Measurements from ENCODE around the gene DDT. TPM values are rescaled to one million over a fixed set of nuclear protein-coding genes. Genes with fewer than 3 reads are reported as not detected.
A peak's percentile ranks its signal among the peaks of the same experiment; 100 is the strongest.
"Not testable (repeated sequence)": the region's sequence is repeated elsewhere in the genome, so short reads cannot be mapped to it uniquely, and the experiment has no call there.

Gene DDT
- 137 TPM for polyA plus RNA-seq (2012; ENCODE audit: insufficient read depth, insufficient read length)

DNA sequence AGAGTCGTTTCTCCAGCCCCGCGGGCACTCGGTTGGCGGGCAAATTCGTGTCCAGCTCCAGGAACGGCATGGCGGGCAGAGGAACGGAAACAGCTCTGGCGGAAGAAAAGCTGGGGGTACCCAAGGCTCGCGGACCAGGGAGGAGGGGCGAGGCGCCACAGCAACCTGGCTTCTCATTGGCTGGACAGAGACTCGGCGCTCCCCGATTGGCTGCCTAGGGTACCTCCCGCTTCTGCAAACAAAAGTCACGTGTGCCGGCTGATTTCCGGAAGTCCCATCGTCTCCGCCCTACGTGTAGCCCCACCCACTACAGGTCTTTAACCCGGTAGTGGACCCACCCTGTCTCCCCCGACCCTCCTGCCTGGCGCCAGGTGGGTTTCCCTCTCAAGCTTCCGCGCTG lies at the start of gene DDT:
DDT (minus strand) TSS at position 97 of the 400 bp plus-strand sequence; CDS start at position 70, 27 bp downstream.
- H3K4me3 ChIP-seq (ENCODE audit: low read length); DNase-seq (ENCODE audit: low read depth, low spot score): not testable (repeated sequence)

DNA sequence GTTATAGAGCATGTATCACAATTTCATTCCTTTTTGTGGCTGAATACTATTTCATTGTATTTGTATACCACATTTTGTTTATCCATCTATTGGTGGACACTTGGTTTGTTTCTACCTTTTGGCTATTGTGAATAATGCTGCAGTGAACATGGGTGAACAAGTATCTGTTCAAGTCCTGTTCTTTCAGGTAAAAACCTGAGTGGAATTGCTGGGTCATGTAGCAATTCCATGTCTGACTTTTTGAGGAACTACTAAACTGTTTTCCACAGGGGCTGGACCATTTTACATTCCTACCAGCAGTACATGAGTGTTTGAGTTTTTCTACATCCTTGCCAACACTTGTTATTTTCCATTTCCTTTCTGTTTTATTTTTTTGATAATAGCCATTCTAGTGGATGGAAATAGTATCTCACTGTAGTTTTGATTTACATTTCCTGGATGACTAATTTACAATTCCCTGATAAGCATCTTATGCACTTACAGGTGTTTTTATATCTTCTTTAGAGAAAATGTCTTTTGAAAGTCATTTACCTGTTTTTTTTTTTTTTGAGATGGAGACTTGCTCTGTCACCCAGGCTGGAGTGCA lies 49.1 kb upstream of the DDT start:
- no peak overlapping the region for H3K4me3 ChIP-seq (ENCODE audit: low read length)
- DNase-seq (ENCODE audit: low read depth, low spot score) = no peak

DNA sequence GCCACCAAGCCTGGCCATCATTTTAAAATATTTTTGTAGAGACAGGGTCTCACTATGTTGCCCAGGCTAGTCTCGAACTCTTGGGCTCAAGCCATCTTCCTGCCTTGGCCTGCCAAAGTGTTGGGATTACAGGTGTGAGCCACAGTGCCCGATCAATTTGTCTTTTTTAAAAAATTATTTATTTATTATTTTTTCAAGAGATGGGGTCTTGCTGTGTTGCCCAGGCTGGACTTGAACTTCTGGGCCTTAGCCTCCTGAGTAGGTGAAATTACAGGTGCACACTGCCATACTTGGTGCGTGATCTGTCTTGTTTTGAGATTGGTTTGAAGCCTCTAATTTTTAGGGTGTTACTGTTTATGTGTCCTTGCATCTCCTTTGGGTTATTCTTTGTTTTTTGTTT lies 47.1 kb upstream of the DDT start:
- DNase-seq (ENCODE audit: low read depth, low spot score) = no peak
- H3K4me3 ChIP-seq (ENCODE audit: low read length) = no peak overlapping the region

DNA sequence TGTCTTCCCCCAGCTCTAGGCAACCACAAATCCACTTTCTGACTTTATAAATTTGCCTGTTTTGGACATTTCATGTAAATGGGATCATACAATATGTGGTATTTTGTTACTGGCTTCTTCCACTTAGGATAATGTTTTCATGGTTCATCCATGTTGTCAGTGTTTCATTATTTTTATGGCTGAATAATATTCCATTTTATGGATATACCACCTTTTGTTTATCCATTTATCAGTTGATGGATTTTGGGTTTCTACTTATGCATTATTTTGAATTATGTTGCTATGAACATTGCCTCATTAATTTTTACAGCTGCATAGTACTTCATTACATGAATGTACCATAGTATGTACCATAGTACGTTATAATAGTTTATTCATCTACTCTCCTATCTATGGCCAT lies 41.9 kb upstream of the DDT start:
- no peak for DNase-seq (ENCODE audit: low read depth, low spot score)
- no peak overlapping the region for H3K4me3 ChIP-seq (ENCODE audit: low read length)

DNA sequence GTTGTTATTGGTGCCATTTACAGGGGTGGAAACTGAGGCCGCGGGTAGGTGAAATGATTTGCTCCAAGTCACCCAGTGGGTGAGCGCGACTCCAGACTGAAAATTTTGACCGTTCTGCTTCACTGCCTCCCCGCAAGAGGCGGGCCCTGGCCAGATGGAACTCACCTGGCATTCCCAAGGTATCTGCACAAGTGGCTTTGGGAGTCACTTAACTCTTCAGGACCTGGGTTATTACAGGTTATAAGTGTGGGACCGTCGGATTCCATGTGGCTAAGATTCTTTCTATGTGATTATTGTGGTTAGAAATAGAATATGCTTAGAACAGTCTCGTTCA lies 37.5 kb upstream of the DDT start:
- peak overlapping the region; percentile 92 for H3K4me3 ChIP-seq (ENCODE audit: low read length)
- DNase-seq (ENCODE audit: low read depth, low spot score) = no peak

DNA sequence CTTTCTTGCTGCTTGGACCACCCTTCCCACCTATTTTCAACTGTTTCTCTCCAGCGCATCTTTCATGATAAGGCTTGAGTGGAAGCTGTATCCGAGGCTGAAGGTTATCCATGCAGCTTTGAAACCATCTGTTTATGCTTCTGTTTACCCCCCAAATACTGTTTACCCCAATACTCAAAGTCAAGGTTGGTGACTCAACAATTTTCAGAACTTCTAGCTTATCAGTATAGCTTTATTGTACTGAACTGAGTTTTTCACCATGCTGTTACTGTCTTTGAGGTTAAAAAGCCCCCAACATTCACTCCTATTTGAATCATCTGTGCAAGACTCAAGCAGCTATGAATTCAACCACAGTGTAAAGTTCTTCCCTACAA lies 35.8 kb upstream of the DDT start:
- no peak for DNase-seq (ENCODE audit: low read depth, low spot score)
- no peak overlapping the region for H3K4me3 ChIP-seq (ENCODE audit: low read length)

DNA sequence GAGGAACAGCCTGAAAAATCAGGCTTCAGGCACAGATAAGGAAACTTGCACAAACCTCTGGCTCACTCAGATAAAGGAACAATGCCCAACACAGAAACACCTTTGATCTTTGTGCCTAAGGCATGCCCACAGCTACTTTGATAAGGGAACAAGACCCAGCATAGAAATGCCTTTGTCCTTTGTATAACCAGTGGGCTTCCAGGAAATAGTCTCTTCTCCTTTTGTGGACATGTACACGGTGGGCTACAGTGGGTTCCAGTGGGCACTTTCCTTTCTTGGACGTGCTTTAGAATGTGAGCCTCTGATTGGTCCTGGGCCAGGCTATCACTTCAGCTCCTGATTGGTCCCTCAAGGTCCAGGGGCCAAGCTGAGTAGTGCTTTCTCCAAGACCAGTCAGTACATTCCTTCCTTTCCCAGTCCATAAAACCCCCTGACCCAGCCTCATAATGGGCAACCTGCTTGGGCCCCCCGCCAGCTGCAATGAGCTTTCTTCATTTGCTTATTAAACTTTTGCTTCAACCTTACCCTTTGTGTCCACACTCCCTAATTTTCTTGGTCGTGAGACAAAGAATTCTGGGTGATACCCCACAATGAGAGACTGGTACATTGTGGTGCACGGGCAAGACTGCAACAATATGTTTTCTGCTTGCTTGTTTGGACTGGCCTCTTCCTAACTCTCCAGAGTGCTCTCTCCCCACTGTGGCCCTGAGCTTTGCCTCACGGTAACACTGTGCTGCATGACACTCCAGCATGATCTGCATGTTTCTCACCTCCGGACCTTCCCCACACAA lies 35.2 kb upstream of the DDT start:
- no peak for DNase-seq (ENCODE audit: low read depth, low spot score)
- H3K4me3 ChIP-seq (ENCODE audit: low read length) = no peak overlapping the region

DNA sequence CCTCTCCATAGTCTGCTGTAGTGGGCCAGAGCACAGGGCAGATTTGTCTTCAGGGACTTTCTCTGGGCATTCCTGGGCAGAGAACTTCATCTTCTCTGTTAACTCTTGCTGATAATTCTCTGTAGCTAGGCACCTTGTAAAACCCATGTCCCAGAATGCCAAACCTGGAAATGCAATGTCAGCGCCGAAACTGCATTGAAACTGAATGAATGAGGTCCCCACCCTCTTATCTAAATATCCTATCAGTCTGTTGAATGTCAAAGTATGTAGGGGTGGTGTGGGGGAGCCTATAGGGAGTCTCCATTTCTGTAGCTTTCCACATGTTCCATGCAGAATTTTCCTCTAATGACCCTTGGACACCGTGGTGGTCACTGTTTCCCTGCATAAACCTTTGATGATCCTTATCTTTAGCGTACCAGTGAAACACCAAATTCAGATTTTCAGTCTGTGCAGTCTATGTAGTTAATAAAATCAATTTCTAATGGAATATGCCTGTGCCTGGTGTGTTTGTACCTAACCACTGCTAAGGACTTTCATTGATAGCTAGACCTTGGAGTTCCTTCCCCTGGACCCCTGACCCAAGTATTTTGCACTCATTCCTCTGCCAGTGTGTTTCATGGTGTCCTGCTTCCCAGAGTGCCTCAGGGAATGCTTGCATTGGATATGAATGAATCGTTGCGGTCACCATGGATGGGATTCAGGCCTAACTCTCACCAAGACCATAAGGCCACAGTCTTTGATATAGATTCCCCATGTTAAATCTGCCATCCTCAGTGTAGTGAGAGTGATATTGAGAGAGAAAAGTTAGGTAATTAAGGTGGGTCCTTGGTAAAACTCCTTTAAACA lies 34.4 kb upstream of the DDT start:
- DNase-seq (ENCODE audit: low read depth, low spot score) = no peak

DNA sequence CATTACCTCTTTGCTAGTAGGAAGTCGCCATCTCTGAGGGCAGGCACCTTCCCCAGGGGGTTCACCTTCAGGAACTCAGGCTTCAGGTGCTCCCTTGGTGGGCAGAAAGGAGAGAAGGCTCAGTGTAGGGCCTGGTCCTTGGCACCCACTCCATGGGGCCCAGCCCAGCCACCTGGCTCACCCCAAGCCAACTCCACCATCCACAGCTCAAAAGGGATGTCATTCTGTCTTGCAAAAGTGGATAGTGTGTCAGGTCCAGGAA lies 33.7 kb upstream of the DDT start:
- DNase-seq (ENCODE audit: low read depth, low spot score) = no peak
- no peak overlapping the region for H3K4me3 ChIP-seq (ENCODE audit: low read length)

More for the DNA sequence above, 34.4 kb upstream of the DDT start:
- no peak overlapping the region for H3K4me3 ChIP-seq (ENCODE audit: low read length)

DNA sequence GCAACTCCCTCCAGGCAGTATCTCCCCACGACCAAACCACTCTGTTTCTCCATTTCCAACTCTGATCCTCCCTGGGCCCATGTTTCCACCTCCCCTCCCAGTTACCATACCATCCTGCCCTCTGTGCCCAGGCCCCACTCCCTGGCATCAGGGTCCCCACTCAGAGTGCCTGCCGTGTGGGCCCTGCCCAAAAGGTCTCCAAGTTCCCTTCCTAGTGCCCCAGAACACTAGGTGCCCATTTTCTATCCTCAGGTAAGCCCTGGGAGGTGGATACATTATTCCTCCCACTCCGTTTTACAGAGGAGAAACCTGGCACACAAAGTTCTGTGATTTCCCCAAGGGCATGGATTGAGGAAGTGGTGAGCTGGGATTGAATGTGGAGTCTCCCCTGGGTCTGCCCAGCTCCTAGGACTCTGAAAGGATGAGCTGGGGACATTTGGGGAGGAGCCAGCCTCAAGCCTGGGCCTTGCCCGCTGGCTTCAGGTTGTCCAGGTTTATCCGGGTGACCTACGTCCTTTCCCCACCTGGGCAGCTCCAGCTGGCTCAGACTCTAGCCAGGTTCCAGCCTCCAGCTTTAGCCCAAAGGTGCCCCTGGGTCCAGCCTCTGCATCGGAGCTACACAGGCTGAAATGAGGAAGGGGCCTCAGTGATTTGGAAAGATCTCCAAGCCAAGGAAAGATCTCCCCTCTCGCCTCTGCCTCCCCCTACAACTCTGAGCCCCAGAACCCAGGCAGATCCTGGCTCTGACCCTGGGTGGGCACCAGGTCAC lies 33.2 kb upstream of the DDT start:
- no peak for DNase-seq (ENCODE audit: low read depth, low spot score)
- H3K4me3 ChIP-seq (ENCODE audit: low read length) = no peak overlapping the region

DNA sequence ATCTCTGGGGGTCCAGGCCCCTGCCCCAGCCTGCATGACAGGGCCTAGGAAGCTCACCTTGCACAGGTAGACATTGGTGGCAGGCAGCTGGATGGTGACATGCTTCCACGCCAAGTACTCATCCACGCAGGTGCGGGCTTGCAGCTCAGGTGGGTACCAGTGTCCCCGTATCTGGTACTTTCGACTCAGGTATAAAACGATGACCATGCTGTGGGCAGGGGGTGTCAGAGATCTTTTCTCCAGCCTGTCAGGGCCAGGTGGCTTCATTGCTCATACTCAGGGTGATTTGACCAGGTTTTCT lies 32.6 kb upstream of the DDT start:
- no peak overlapping the region for H3K4me3 ChIP-seq (ENCODE audit: low read length)

DNA sequence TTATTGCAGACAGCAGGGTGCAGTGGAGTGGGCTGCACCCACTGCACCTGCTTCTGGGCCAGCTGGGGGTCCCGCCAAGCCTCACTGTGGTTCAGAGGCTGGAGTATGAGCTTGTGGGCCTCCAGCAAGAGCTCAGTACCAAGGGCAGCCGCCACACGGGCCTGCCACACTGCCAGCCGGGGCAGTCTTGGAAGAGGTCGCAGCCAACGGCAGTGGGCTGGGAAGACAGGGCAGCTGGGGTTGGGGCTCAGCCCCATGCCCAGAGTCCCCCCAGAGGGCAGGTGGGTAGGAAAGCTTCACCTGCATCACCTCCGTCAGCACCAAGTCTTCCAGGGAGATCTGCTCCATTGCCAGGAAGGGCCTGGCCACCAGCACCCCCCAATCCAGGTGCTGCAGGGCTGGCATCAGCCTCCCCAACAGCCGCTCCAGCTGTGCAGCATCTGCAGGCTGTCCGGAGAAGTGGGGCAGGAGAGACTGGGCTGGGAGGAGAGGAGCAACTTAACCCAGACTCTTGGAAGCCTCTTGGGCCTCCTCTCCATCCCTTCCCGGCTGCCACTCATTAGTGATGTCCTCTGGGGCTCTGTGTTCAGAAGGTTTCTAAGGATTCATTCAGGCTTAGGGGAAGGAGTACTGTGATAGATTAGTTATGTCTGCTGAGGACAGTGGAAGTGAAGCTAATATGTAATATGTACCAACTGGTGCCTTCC lies 32.1 kb upstream of the DDT start:
- H3K4me3 ChIP-seq (ENCODE audit: low read length) = no peak overlapping the region
- DNase-seq (ENCODE audit: low read depth, low spot score) = no peak

More for the DNA sequence above, 32.6 kb upstream of the DDT start:
- DNase-seq (ENCODE audit: low read depth, low spot score) = no peak

DNA sequence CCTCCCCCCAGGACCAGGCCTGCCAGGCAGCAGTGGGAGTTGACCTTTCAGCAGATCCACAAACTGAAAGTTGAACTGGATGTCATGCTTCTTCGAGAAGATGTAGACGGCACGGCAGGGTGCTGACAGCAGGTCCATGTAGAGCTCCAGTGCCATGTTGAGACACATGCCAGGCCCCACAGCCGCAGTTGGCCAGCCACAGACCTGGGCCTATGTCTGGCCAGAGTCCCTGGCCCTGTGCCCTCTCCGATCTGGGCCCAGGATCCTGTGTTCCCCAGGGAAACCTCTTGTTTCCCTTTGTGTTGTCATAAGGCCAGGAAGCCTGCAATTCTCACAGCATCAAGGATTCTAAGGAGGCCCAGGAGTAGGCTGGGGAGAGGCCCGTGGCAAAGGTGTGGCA lies 31.0 kb upstream of the DDT start, which contains the start of gene GSTT4:
GSTT4 (minus strand) TSS at position 253 of the 400 bp plus-strand sequence; CDS start at position 156, 97 bp downstream.
- no peak within 1 kb of the TSS for H3K4me3 ChIP-seq (ENCODE audit: low read length)
- DNase-seq (ENCODE audit: low read depth, low spot score) = no peak

DNA sequence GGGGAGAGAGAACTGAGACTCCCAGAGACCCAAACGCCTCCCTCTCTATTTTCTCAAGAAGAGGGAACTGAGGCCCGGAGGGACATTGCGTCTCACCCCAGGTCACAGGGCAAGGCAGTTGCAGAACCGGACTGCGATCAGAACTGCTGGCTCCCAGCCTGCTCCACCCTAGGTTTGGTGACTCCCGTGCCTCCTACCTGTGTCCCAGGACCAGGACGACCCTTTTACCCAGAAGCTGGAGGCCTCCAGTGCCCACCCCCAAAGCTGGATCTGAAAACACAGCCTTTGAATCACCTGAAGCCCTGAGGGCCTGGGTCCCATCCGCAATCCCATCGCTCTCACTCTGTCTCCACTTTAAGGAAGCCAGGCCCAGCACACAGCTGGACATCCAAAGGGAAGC lies 29.6 kb upstream of the DDT start:
- DNase-seq (ENCODE audit: low read depth, low spot score) = no peak
- H3K4me3 ChIP-seq (ENCODE audit: low read length) = no peak overlapping the region

DNA sequence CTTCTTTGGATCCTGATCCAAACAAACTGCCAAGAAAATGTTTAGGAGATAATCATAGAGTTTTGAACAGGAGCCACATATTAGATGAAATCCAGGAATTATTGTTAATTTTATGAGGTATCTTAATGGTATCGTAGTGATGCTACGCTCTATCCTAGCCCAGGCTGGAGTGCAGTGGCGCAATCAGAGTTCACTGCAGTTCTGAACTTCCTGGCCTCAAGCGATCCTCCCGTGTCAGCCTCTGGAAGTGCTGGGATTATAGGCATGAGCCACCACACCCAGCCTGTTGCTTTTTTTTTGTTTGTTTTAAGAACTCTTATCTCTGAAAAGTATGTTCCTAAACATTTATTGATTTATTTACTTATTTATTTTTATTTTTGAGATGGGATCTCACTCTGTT lies 28.6 kb upstream of the DDT start:
- DNase-seq (ENCODE audit: low read depth, low spot score) = no peak
- H3K4me3 ChIP-seq (ENCODE audit: low read length) = no peak overlapping the region

DNA sequence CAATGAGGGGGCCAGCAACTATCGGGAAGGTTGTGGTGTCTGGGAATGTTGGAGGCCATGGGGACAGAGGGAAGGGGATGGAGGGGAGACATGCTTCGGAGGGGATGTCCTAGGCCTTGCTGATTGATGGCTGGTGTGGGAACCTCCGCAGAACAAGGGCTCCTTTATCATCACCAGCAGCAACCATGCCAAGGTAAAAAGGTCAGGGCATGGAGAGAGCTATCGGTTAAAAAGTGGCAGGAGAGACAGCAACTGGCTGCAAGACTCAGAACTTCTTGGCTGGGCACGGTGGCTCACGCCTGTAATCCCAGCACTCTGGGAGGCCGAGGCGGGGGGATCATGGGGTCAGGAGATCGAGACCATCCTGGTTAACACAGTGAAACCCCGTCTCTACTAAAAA lies 28.0 kb upstream of the DDT start:
- H3K4me3 ChIP-seq (ENCODE audit: low read length) = no peak overlapping the region

DNA sequence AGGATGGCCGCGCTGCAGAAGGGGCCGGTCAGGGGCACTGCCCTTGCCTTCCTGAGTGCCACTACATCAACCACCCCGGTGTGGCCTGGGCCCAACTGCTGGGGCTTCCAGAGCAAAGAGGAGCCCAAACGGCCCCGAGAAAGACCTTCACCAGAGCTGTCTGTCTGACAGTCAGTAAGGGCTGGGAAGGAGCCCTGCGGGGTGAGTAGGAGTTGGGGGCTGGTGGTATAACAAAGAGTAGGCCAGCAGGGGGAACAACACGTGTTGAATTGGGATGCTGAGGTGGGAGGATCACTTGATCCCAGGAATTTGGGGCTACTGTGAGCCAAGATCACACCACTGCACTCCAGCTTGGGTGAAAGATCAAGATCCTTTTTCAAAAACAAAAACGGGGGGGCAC lies 27.1 kb upstream of the DDT start:
- no peak for DNase-seq (ENCODE audit: low read depth, low spot score)
- no peak overlapping the region for H3K4me3 ChIP-seq (ENCODE audit: low read length)

More for the DNA sequence above, 28.0 kb upstream of the DDT start:
- DNase-seq (ENCODE audit: low read depth, low spot score) = no peak

DNA sequence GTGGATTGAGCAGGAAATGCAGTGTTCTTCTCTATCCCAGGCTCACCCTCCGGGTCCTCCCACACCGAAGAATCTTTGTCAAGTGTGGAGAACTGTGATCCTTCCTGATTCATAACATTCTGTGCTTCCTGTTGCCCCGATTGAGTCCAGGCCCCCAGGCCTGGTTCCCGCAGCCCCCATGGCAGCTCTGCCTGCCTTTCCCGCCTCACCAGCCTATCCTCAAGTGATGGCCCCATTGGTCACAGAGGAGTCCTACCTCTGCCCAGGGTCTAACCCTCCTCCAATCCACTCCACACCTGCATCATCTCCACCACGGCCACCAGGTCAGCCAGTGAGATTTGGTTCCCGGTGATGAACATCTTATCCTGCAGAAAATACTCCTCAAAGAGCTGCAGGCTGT lies 25.5 kb upstream of the DDT start:
- DNase-seq (ENCODE audit: low read depth, low spot score); H3K4me3 ChIP-seq (ENCODE audit: low read length): not testable (repeated sequence)

DNA sequence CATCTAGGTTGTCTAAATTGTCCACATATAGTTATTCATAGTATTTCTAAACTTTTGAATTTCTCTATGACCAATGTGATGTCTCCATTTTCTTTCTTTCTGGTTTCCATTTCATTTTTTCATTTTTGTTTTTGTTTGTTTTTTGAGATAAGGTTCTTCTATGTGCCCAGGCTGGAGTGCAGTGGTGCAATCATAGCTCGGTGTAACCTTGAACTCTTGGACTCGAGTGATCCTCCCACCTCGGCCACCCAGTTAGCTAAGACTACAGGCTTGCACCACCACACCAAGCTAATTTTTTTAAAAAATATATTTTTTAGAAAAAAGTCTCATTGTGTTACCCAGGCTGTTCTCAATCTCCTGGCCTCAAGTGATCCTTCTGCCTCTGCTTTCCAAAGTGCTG lies 22.9 kb upstream of the DDT start:
- H3K4me3 ChIP-seq (ENCODE audit: low read length) = no peak overlapping the region
- DNase-seq (ENCODE audit: low read depth, low spot score) = no peak
